GM13977 (cell line): ENCODE results near the gene ZNRF2.
"Not testable (repeated sequence)": the region's sequence is repeated elsewhere in the genome, so short reads cannot be mapped to it uniquely, and the experiment has no call there.

ENCODE experiments used
- DNase-seq: peaks from one replicate; pipeline ENCODE4 v3.0.0; 2012; ENCODE audit warnings: low spot score
- CTCF ChIP-seq: IDR thresholded peaks from 2 replicates; pipeline ENCODE4 v1.5.1; 2012; ENCODE audit warnings: mild to moderate bottlenecking, control low read depth; ENCODE audit not compliant: insufficient read depth; ENCODE audit errors: extremely low read depth, missing control alignments
- in situ Hi-C: fragments of 300-500 bp; cut with MboI; formaldehyde crosslinking; loops from one replicate; pipeline ENCODE4 v1.12.0; 2022; ENCODE audit warnings: low sequenced_read_pairs, low pct_unique_long_range_greater_than_20kb, mixed read lengths, inconsistent platforms; ENCODE audit not compliant: unreplicated experiment

Gene ZNRF2

DNA sequence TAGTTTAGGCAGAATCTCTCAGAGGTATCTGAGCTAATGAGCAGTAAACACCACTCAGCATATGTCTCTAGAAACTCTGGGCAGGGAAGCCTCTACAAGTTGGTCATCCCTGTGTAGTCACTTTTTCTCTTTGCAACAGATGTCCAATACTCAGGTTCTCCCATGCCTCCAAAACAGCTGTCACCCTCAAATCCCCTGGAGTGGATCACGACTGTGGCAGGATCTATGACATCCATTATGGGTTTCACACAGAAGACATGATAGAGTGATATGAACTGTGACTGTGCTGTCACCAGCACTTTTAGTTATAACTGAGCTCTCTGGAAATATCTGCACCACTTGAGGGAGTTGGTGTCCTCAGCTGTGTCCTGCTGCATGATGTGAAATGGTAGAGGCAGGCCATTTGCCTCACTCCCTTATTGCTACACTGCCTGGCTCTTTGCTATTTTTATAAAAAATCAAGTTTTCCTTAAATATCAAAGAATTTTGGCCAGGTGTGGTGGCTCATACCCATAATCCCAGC, 24.1 kb upstream of the ZNRF2 start:
- TF ChIP-seq CTCF: no peak
- no peak for DNase-seq
- in situ Hi-C loops: no loop called here

- TF ChIP-seq CTCF: no peak
- in situ Hi-C loops: no loop called here
- DNase-seq: no peak
Measured at GRCh38 chr7:30263090-30263710, 21.2 kb upstream of the ZNRF2 start.

- in situ Hi-C loops: no loop called here
- no peak for DNase-seq
- TF ChIP-seq CTCF: no peak
Measured at GRCh38 chr7:30264052-30264451, 20.3 kb upstream of the ZNRF2 start.

DNA sequence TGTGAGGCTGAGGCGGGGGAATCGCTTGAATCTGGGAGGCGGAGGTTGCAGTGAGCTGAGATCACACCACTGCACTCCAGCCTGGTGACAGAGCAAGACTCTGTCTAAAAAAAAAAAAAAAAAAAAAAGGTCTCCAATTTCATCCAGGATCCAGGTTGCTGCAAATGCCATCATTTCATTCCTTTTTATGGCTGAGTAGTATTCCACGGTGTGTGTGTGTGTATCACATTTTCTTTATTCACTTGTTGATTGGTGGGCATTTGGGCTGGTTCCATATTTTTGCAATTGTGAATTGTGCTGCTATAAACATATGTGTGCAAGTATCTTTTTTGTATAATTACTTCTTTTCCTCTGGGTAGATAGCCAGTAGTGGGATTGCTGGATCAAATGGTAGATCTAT, 19.2 kb upstream of the ZNRF2 start:
- in situ Hi-C loops, DNase-seq: not testable (repeated sequence)

DNA sequence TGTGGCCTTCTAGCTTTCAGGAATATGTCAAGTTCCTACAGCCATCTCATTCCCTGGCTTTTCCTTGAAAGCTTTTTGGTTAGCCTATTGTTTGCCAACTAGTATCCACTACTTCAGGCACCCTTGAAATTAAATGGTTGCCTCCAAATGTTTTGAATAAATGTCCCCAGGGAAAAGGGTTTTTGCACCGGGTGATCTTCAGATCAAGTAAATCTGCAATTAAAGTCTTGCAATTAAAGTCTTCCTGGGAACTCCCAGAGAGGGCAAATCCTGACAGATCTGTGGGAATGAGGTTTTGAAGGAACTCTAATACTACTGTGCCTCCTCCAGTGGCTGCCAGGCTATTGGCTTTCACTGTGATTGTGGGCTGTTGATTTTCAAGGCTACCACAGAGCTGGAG, 17.7 kb upstream of the ZNRF2 start:
- DNase-seq: no peak
- in situ Hi-C loops: no loop called here
- TF ChIP-seq CTCF: no peak

DNA sequence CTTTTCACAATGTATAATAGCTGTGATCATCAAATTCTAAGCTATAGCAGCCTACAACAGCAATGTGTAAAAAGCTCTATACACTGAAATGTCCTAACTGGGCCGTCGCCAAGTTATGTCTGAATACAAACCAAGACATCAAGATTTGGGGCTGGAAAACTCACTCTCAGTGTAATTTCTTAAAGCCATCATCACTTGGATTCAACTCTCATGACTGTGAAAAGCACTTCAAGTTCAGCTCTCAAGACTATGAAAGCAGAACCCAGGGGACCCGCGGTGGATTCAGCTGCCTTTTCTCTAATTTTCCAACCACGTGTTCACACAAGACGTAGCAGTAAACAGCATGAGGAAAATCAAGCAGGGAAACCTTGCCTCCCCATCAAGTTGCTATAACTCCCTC, 15.8 kb upstream of the ZNRF2 start:
- in situ Hi-C loops: no loop called here
- TF ChIP-seq CTCF: no peak
- no peak for DNase-seq

DNA sequence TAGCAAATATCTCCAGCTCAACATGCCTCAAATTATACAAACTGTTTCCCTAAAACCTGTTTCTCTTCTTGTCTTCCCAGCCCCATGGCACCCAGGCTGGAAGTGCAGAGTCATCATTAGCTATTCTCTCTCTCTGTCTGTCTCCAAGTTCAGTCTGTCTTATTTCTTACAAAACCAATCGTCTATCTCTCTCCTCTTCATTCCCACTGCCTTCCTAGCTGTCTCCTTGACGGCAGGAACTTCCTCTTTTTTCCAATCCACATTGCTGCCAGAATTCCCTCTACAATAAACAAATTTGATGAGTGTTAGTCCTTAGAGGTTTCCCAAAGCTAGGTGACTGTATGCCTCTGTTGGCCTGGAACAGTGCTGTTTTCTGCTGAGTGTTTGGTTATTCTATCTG, 14.9 kb upstream of the ZNRF2 start:
- TF ChIP-seq CTCF: no peak
- in situ Hi-C loops: no loop called here
- no peak for DNase-seq
